OCI-LY7 (cell line): ENCODE results near the gene MGME1.

Experiments
- EZH2phosphoT487 ChIP-seq: fragments of 200-600 bp; sonication (generic); IDR thresholded peaks from 2 replicates; pipeline ENCODE4 v1.6.1; 2018; ENCODE audit warnings: low read depth, borderline replicate concordance, mild to moderate bottlenecking, mixed run types, antibody characterized with exemption, low read length, moderate library complexity, mixed read lengths
- TF ChIP-seq, protein P1 (sequence below): fragments of 200-600 bp; sonication (generic); conservative IDR thresholded peaks from 2 replicates; pipeline ENCODE4 v1.5.1; 2014; ENCODE audit warnings: mild to moderate bottlenecking, antibody characterized with exemption, low read length, moderate library complexity, mixed read lengths

DNA sequence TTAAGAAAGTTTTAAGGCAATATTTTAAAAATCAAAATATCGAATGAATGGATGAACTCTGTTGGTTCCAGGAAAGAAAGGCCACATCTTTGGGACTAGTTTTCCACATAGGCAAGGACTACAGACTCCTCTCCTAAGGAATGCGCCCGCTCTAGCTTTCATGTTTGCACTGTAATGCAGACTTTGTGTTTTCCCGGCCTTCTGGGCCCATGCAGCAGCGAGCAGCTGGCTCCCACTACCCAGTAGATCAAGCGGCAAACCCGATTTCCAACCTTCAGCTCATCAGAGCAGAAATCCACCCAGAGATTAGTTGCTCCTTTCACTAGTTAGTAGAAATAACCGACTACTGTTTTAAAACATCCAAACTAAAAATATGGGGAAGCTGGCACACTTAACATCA is 61.2 kb downstream of the MGME1 start:
- TF ChIP-seq, protein P1, sequence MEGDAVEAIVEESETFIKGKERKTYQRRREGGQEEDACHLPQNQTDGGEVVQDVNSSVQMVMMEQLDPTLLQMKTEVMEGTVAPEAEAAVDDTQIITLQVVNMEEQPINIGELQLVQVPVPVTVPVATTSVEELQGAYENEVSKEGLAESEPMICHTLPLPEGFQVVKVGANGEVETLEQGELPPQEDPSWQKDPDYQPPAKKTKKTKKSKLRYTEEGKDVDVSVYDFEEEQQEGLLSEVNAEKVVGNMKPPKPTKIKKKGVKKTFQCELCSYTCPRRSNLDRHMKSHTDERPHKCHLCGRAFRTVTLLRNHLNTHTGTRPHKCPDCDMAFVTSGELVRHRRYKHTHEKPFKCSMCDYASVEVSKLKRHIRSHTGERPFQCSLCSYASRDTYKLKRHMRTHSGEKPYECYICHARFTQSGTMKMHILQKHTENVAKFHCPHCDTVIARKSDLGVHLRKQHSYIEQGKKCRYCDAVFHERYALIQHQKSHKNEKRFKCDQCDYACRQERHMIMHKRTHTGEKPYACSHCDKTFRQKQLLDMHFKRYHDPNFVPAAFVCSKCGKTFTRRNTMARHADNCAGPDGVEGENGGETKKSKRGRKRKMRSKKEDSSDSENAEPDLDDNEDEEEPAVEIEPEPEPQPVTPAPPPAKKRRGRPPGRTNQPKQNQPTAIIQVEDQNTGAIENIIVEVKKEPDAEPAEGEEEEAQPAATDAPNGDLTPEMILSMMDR, result no peak
- TF ChIP-seq EZH2phosphoT487, result no peak
